Measurements from ENCODE around the gene MAPK10. TPM values are rescaled to one million over a fixed set of nuclear protein-coding genes. Genes with fewer than 3 reads are reported as not detected.

Gene MAPK10
- total and polyA plus RNA-seq, 4 donors, result 0.82 to 3.6 (median 2.3) TPM

- no peaks in the 10 kb centered on the region for H3K9me3 ChIP-seq (ENCODE audit: control insufficient read depth in 4 of 4, low read length in 3 of 4)
- WGBS, result 67% methylated on average over 3 of the region's 3 CpGs
- H3K36me3 ChIP-seq (ENCODE audit: control insufficient read depth in 4 of 4, insufficient read depth in 3 of 4, low read depth in 1 of 4, low read length in 3 of 4), result no peaks in the 10 kb centered on the region
- no peak overlapping the region for H3K27ac ChIP-seq (ENCODE audit: low read depth in 1 of 2, low read length in 2 of 2)
- DNase-seq (ENCODE audit: low spot score), result no peak
- TF ChIP-seq EGR1 (IDR thresholded peaks at IDR 0.05; ENCODE audit: low read depth in 2 of 2) (no peak), ZBTB33 (IDR thresholded peaks at IDR 0.05) (no peak), NR2F2 (IDR thresholded peaks at IDR 0.05) (no peak), CTCF (IDR thresholded peaks at IDR 0.05; ENCODE audit: low read depth, low read length, missing input control) (no peak), RAD21 (IDR thresholded peaks at IDR 0.05) (no peak), HNF4G (IDR thresholded peaks at IDR 0.05) (no peak), JUND (IDR thresholded peaks at IDR 0.05) (no peak), GABPA (IDR thresholded peaks at IDR 0.05 in 1 of 2, conservative IDR thresholded peaks at IDR 0.05 in 1 of 2) (no peak), REST (IDR thresholded peaks at IDR 0.05) (no peak), FOXA1 (IDR thresholded peaks at IDR 0.05) (no peak), FOXA2 (IDR thresholded peaks at IDR 0.05) (no peak), SP1 (IDR thresholded peaks at IDR 0.05) (no peak), YY1 (IDR thresholded peaks at IDR 0.05) (no peak), HNF4A (conservative IDR thresholded peaks at IDR 0.05) (no peak)
- TF ChIP-seq, protein P1, sequence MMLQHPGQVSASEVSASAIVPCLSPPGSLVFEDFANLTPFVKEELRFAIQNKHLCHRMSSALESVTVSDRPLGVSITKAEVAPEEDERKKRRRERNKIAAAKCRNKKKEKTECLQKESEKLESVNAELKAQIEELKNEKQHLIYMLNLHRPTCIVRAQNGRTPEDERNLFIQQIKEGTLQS (IDR thresholded peaks at IDR 0.05), result no peak
- TF ChIP-seq, protein P2, sequence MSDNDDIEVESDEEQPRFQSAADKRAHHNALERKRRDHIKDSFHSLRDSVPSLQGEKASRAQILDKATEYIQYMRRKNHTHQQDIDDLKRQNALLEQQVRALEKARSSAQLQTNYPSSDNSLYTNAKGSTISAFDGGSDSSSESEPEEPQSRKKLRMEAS (IDR thresholded peaks at IDR 0.05), result no peak
- H3K4me3 ChIP-seq (ENCODE audit: low read depth in 1 of 3, low read length in 3 of 3), result no peak overlapping the region
- no peaks in the 10 kb centered on the region for H3K4me1 ChIP-seq (ENCODE audit: control insufficient read depth in 4 of 4, insufficient read depth in 4 of 4, low read length in 3 of 4)
- no peak overlapping the region for H3K9ac ChIP-seq (ENCODE audit: low read depth in 1 of 2, low read length in 2 of 2)
- H3K27me3 ChIP-seq (ENCODE audit: control insufficient read depth in 4 of 4, insufficient read depth in 4 of 4, low read length in 3 of 4), result peaks cover 0 to 3% (median 0%) of the 10 kb centered on the region in 4 donors
Measured at GRCh38 chr4:86098691-86099090, 261.2 kb downstream of the MAPK10 start.

DNA sequence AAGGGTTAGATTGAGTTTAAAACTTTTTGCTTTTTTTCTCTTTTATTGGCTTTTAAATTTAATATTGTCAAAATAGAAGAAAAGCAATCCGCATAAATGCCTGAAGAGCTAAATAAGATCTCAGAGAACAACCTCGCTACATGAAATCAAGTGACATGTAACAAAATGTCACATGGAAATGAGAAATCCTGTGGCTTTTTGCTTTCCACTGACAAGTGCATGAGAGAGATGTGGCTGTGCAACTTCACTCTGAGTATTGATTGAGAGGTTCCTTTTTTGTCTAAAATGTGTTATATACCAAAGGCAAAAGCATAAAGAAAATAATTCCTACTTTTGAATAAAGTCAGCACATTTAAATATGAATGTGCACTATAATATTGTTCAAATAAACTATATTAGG lies 263.5 kb downstream of the MAPK10 start:
- H3K9me3 ChIP-seq (ENCODE audit: control insufficient read depth in 4 of 4, low read length in 3 of 4), result no peaks in the 10 kb centered on the region
- DNase-seq (ENCODE audit: low spot score), result no peak
- no peak overlapping the region for H3K9ac ChIP-seq (ENCODE audit: low read depth in 1 of 2, low read length in 2 of 2)
- no peak overlapping the region for H3K4me3 ChIP-seq (ENCODE audit: low read depth in 1 of 3, low read length in 3 of 3)
- no peaks in the 10 kb centered on the region for H3K36me3 ChIP-seq (ENCODE audit: control insufficient read depth in 4 of 4, insufficient read depth in 3 of 4, low read depth in 1 of 4, low read length in 3 of 4)
- H3K4me1 ChIP-seq (ENCODE audit: control insufficient read depth in 4 of 4, insufficient read depth in 4 of 4, low read length in 3 of 4), result no peaks in the 10 kb centered on the region
- H3K27ac ChIP-seq (ENCODE audit: low read depth in 1 of 2, low read length in 2 of 2), result no peak overlapping the region
- no peak for TF ChIP-seq JUND (IDR thresholded peaks at IDR 0.05)
- no peak for TF ChIP-seq ZBTB33 (IDR thresholded peaks at IDR 0.05)
- no peak for TF ChIP-seq RXRA (IDR thresholded peaks at IDR 0.05)
- WGBS, result 93% methylated on average over 2 of the region's 2 CpGs
- peaks cover 0 to 3% (median 0%) of the 10 kb centered on the region in 4 donors for H3K27me3 ChIP-seq (ENCODE audit: control insufficient read depth in 4 of 4, insufficient read depth in 4 of 4, low read length in 3 of 4)

Data from liver (tissue), 9 donors.